HCT116 (cell line): Measurements from ENCODE around the gene FLVCR2. TPM values are rescaled to one million over a fixed set of nuclear protein-coding genes. Genes with fewer than 3 reads are reported as not detected.

ENCODE experiments used
- ATAC-seq: fragments of 200-7000 bp; cut with Tn5 transposase; 2 replicates; pipeline ENCODE4 v1.9.1; 2020; ENCODE audit warnings: mild to moderate bottlenecking, moderate library complexity
- BruUV-seq: library from RNA; stranded (reverse); fragments of 400-500 nt; replicated peaks from 2 replicates; lab custom pipeline; 2021; lab: Mats Ljungman, UMichigan
- CTCF ChIA-PET: fragments of 300-600 bp; sonication (Branson Sonifier 250); formaldehyde crosslinking; loops from one replicate; lab custom pipeline; 2021; ENCODE audit warnings: antibody characterized with exemption; lab: Charles Lee
- POLR2A ChIA-PET: fragments of 300-600, 350-600 bp; sonication (Branson Sonifier 250); formaldehyde crosslinking; loops from one replicate; lab custom pipeline; 2021; ENCODE audit warnings: antibody characterized with exemption; lab: Charles Lee
- RAD21 ChIA-PET, 2 experiments: fragments of 300-600 bp; sonication (Branson Sonifier 250); formaldehyde crosslinking; loops; one replicate each; lab custom pipeline; 2023; ENCODE audit warnings: low total read pairs in 2 of 2; ENCODE audit not compliant: uncharacterized antibody in 2 of 2, unreplicated experiment in 2 of 2, low non-redundant PET in 1 of 2; lab: Charles Lee
- DNase-seq: peaks from one replicate; pipeline ENCODE4 v3.0.0-alpha.2; 2010; ENCODE audit warnings: low read depth, low spot score
- H2AFZ ChIP-seq: fragments of 200-600 bp; shearing (Covaris generic), sonication (generic); 2 replicates; pipeline ENCODE4 v1.6.1; 2017; ENCODE audit warnings: low read depth, mixed run types, mixed read lengths, antibody characterized with exemption, low read length; ENCODE audit not compliant: poor library complexity, severe bottlenecking
- H3K27ac ChIP-seq: 2 replicates; pipeline ENCODE4 v1.5.1; 2012; ENCODE audit warnings: low read depth, low read length
- H3K27me3 ChIP-seq: fragments of 200-600 bp; sonication (generic); 2 replicates; pipeline ENCODE4 v1.6.1; 2016; ENCODE audit warnings: mixed run types, low read length, mixed read lengths; ENCODE audit not compliant: insufficient read depth
- H3K36me3 ChIP-seq, 2 experiments: fragments of 200-500 bp in 1 of 2; fragments of 200-600 bp in 1 of 2; sonication (Bioruptor generic) in 1 of 2; sonication (generic) in 1 of 2; 2 replicates each; pipeline versions ENCODE4 v1.5.1 to v1.6.1; 2014 to 2016; ENCODE audit warnings: low read length in 2 of 2, inconsistent platforms in 1 of 2, mixed read lengths in 1 of 2, mixed run types in 1 of 2; ENCODE audit not compliant: insufficient read depth in 2 of 2, control insufficient read depth in 1 of 2
- H3K4me1 ChIP-seq, 2 experiments: fragments of 200-600 bp in 1 of 2; sonication (generic) in 1 of 2; 2 replicates each; pipeline versions ENCODE4 v1.5.1 to v1.6.1; 2012 to 2017; ENCODE audit warnings: low read length in 2 of 2, inconsistent platforms in 1 of 2, mild to moderate bottlenecking in 1 of 2, mixed read lengths in 1 of 2, mixed run types in 1 of 2, moderate library complexity in 1 of 2; ENCODE audit not compliant: insufficient read depth in 2 of 2, control insufficient read depth in 1 of 2
- H3K4me2 ChIP-seq: fragments of 200-600 bp; sonication (generic); 2 replicates; pipeline ENCODE4 v1.6.1; 2017; ENCODE audit warnings: mixed run types, low read length, mixed read lengths
- H3K4me3 ChIP-seq, 2 experiments: fragments of 200-600 bp in 1 of 2; sonication (generic) in 1 of 2; replicated peaks in 1 of 2; 2 replicates each; pipeline ENCODE4 v1.5.1; 2011 to 2016; ENCODE audit warnings: low read length in 2 of 2, control low read depth in 1 of 2, low read depth in 1 of 2, mild to moderate bottlenecking in 1 of 2, mixed read lengths in 1 of 2, mixed run types in 1 of 2
- H3K79me2 ChIP-seq: fragments of 200-600 bp; sonication (generic); 2 replicates; pipeline ENCODE4 v1.6.1; 2017; ENCODE audit warnings: mild to moderate bottlenecking, mixed run types, low read length, moderate library complexity, mixed read lengths; ENCODE audit not compliant: insufficient read depth
- H3K9ac ChIP-seq: fragments of 200-600 bp; sonication (generic); 2 replicates; pipeline ENCODE4 v1.6.1; 2016; ENCODE audit warnings: low read length, mixed read lengths
- H3K9me2 ChIP-seq: fragments of 200-600 bp; sonication (generic), shearing (Covaris generic); 2 replicates; pipeline ENCODE4 v1.6.1; 2017; ENCODE audit warnings: mixed run types, mild to moderate bottlenecking, moderate library complexity; ENCODE audit not compliant: insufficient read depth
- H3K9me3 ChIP-seq, 2 experiments: fragments of 200-500 bp in 1 of 2; fragments of 200-600 bp in 1 of 2; sonication (Bioruptor generic) in 1 of 2; sonication (generic) in 1 of 2; 2 replicates each; pipeline ENCODE4 v1.6.1; 2014 to 2017; ENCODE audit warnings: low read length in 2 of 2, mixed read lengths in 2 of 2, inconsistent platforms in 1 of 2, low read depth in 1 of 2, mild to moderate bottlenecking in 1 of 2, mixed run types in 1 of 2, moderate library complexity in 1 of 2; ENCODE audit not compliant: control insufficient read depth in 1 of 2, insufficient read depth in 1 of 2
- H4K20me1 ChIP-seq: fragments of 200-600 bp; sonication (generic), shearing (Covaris generic); 2 replicates; pipeline ENCODE4 v1.6.1; 2017; ENCODE audit warnings: mixed run types, mild to moderate bottlenecking, moderate library complexity; ENCODE audit not compliant: insufficient read depth
- ATF3 ChIP-seq: IDR thresholded peaks from 2 replicates; pipeline ENCODE4 v1.6.1; 2012
- CEBPB ChIP-seq: IDR thresholded peaks from 2 replicates; pipeline ENCODE4 v1.6.1; 2012; ENCODE audit warnings: low read depth
- EGR1 ChIP-seq: IDR thresholded peaks from 2 replicates; pipeline ENCODE4 v1.6.1; 2012; ENCODE audit warnings: low read depth
- ELF1 ChIP-seq: IDR thresholded peaks from 2 replicates; pipeline ENCODE4 v1.6.1; 2012; ENCODE audit warnings: low read depth, borderline replicate concordance
- EZH2 ChIP-seq: fragments of 200-600 bp; sonication (generic); IDR thresholded peaks from 2 replicates; pipeline ENCODE4 v1.6.1; 2017; ENCODE audit warnings: antibody characterized with exemption, mixed run types
- EZH2phosphoT487 ChIP-seq: fragments of 200-600 bp; IDR thresholded peaks from 2 replicates; pipeline ENCODE4 v1.6.1; 2018; ENCODE audit warnings: antibody characterized with exemption, borderline replicate concordance
- FOSL1 ChIP-seq: IDR thresholded peaks from 2 replicates; pipeline ENCODE4 v1.6.1; 2012; ENCODE audit warnings: low read depth
- JUND ChIP-seq: IDR thresholded peaks from 2 replicates; pipeline ENCODE4 v1.6.1; 2012
- POLR2A ChIP-seq: IDR thresholded peaks from 2 replicates; pipeline ENCODE4 v1.7.0; 2011; ENCODE audit warnings: borderline replicate concordance; ENCODE audit not compliant: insufficient read depth, insufficient read length; ENCODE audit errors: extremely low read depth
- POLR2AphosphoS5 ChIP-seq: IDR thresholded peaks from 2 replicates; pipeline ENCODE4 v1.6.1; 2011; ENCODE audit warnings: mild to moderate bottlenecking, low read depth, low read length, moderate library complexity
- RAD21 ChIP-seq: IDR thresholded peaks from 2 replicates; pipeline ENCODE4 v1.6.1; 2012; ENCODE audit warnings: low read depth, mild to moderate bottlenecking
- REST ChIP-seq: IDR thresholded peaks from 2 replicates; pipeline ENCODE4 v1.6.1; 2012; ENCODE audit warnings: low read depth
- SIN3A ChIP-seq: IDR thresholded peaks from 2 replicates; pipeline ENCODE4 v1.6.1; 2012; ENCODE audit warnings: low read depth
- TCF7L2 ChIP-seq: IDR thresholded peaks from 2 replicates; pipeline ENCODE4 v1.7.0; 2011; ENCODE audit warnings: borderline replicate concordance, inconsistent platforms; ENCODE audit not compliant: insufficient read depth, insufficient read length; ENCODE audit errors: extremely low read depth
- YY1 ChIP-seq: IDR thresholded peaks from 2 replicates; pipeline ENCODE4 v1.6.1; 2011; ENCODE audit warnings: low read length, low read depth, moderate library complexity, mild to moderate bottlenecking; ENCODE audit not compliant: insufficient replicate concordance; ENCODE audit errors: extremely low read depth
- ZBTB33 ChIP-seq: IDR thresholded peaks from 2 replicates; pipeline ENCODE4 v1.6.1; 2011; ENCODE audit warnings: mild to moderate bottlenecking, low read length, moderate library complexity; ENCODE audit not compliant: insufficient replicate concordance; ENCODE audit errors: extremely low read depth
- ZFX ChIP-seq: fragments of 450-650 bp; IDR thresholded peaks from 2 replicates; pipeline ENCODE4 v1.6.1; 2017
- ZNF274 ChIP-seq: fragments of 200-500 bp; sonication (Bioruptor generic); IDR thresholded peaks from 2 replicates; pipeline ENCODE4 v1.6.1; 2014; ENCODE audit warnings: mild to moderate bottlenecking, low read depth, low read length, inconsistent platforms
- intact Hi-C: fragments of 100-400 bp; cut with micrococcal nuclease; formaldehyde crosslinking; loops from 2 replicates; pipeline ENCODE4 v1.10.0; 2022
- total RNA-seq: library from RNA; stranded (reverse); gene quantifications from one replicate; pipeline ENCODE4 v1.2.1, GENCODE V29; 2021; ENCODE audit not compliant: unreplicated experiment

The FLVCR2 gene
- total RNA-seq, 1 experiment from 2014 or later, result 0.84 TPM

GRCh38 chr14:75612157-75612556 lies 33.7 kb downstream of the FLVCR2 start:
- H4K20me1 ChIP-seq, result no peaks in the 10 kb centered on the region
- ATAC-seq, result no peak
- BruUV-seq, result no TSS peak
- TF ChIP-seq ZNF274 (no peak), JUND (no peak), RAD21 (no peak), ATF3 (no peak), POLR2A (no peak), TCF7L2 (no peak), REST (no peak), EZH2 (no peak), ZBTB33 (no peak), ELF1 (no peak), POLR2AphosphoS5 (no peak), EGR1 (no peak), YY1 (no peak), ZFX (no peak), SIN3A (no peak), EZH2phosphoT487 (no peak), CEBPB (no peak), FOSL1 (no peak)
- TF ChIP-seq, all 23 proteins: peak for 0
- no peaks in the 10 kb centered on the region for H3K79me2 ChIP-seq
- CTCF ChIA-PET, result interaction anchor here (1.1 kb wide), 1 partner anchor 42 kb away, joined by 3 read pairs; no protein-coding TSS in a partner anchor
- POLR2A ChIA-PET, result no interaction called here
- no peaks in the 10 kb centered on the region; a peak in 1 of 4 replicates for H3K9me3 ChIP-seq
- no peaks in the 10 kb centered on the region for H3K9me2 ChIP-seq
- RAD21 ChIA-PET, result no interaction called here
- intact Hi-C loops, result no loop called here
- H3K27me3 ChIP-seq, result no peaks in the 10 kb centered on the region
- no peaks in the 10 kb centered on the region; a peak in 1 of 4 replicates for H3K4me1 ChIP-seq
- H3K9ac ChIP-seq, result no peak overlapping the region
- H3K4me3 ChIP-seq, result no peak overlapping the region
- H3K27ac ChIP-seq, result no peak overlapping the region
- no peak overlapping the region for H2AFZ ChIP-seq
- no peak overlapping the region for H3K4me2 ChIP-seq
- DNase-seq, result no peak
- H3K36me3 ChIP-seq, result no peaks in the 10 kb centered on the region
